HepG2 (cell line): ENCODE results near the gene GMPPB. TPM values are rescaled to one million over a fixed set of nuclear protein-coding genes. Genes with fewer than 3 reads are reported as not detected.

Experiments
- ATAC-seq: fragments of 200-7000 bp; cut with Tn5 transposase; 3 replicates; pipeline ENCODE4 v1.9.1; 2020; ENCODE audit warnings: mild to moderate bottlenecking, moderate library complexity
- BruUV-seq: library from RNA; stranded (reverse); fragments of 400-500 nt; replicated peaks from 2 replicates; lab custom pipeline; 2021; lab: Mats Ljungman, UMichigan
- CTCF ChIA-PET: fragments of 300-600 bp; formaldehyde crosslinking; extraction: SDS; loops from one replicate; lab custom pipeline; 2021; ENCODE audit warnings: low total read pairs, inconsistent platforms, low intra/inter-chr PET ratio; lab: Yijun Ruan, JAX
- POLR2A ChIA-PET: fragments of 350-600 bp; sonication (Branson Sonifier 250); formaldehyde crosslinking; loops from one replicate; lab custom pipeline; 2020; ENCODE audit warnings: antibody characterized with exemption, inconsistent platforms; lab: Yijun Ruan, JAX
- DNase-seq: peaks from one replicate; pipeline ENCODE4 v3.0.0-alpha.2; 2015; ENCODE audit warnings: low spot score
- FAIRE-seq: peaks from 3 replicates; lab custom pipeline; 2011; peaks lifted over from hg19 to GRCh38; lab: Jason Lieb, UNC
- H2AFZ ChIP-seq: one replicate; pipeline ENCODE4 v1.6.1; 2011; ENCODE audit warnings: low read length, inconsistent platforms
- H3K27ac ChIP-seq: fragments of 300-600 bp; 3 replicates; pipeline ENCODE4 v1.8.0; 2011; ENCODE audit warnings: mixed run types, mild to moderate bottlenecking, mixed read lengths, low read length, inconsistent platforms; ENCODE audit not compliant: insufficient read depth; ENCODE audit errors: extremely low read length
- H3K27me3 ChIP-seq, 2 experiments: fragments of 200-600 bp in 1 of 2; 2 replicates in 1 of 2; 3 replicates in 1 of 2; pipeline versions ENCODE4 v1.6.0 to v1.8.0; 2011; ENCODE audit warnings: low read length in 2 of 2, mild to moderate bottlenecking in 2 of 2, moderate library complexity in 2 of 2, inconsistent platforms in 1 of 2; ENCODE audit not compliant: insufficient read depth in 2 of 2, control insufficient read depth in 1 of 2
- H3K36me3 ChIP-seq, 2 experiments: fragments of 200-600 bp in 1 of 2; replicated peaks in 1 of 2; 2 replicates in 1 of 2; 3 replicates in 1 of 2; pipeline versions ENCODE4 v1.5.1 to v1.8.0; 2011; ENCODE audit warnings: low read length in 2 of 2, inconsistent platforms in 1 of 2; ENCODE audit not compliant: insufficient read depth in 2 of 2, control insufficient read depth in 1 of 2
- H3K4me1 ChIP-seq: 2 replicates; pipeline ENCODE4 v1.5.1; 2012; ENCODE audit warnings: low read length, inconsistent platforms; ENCODE audit not compliant: insufficient read depth
- H3K4me2 ChIP-seq: 2 replicates; pipeline ENCODE4 v1.6.0; 2011; ENCODE audit warnings: low read depth, low read length, inconsistent platforms
- H3K4me3 ChIP-seq, 3 experiments: fragments of 200-600 bp in 1 of 3; sonication (generic), shearing (Covaris generic) in 1 of 3; replicated peaks in 1 of 3; 2 replicates each; pipeline ENCODE4 v1.5.1; 2011 to 2016; ENCODE audit warnings: low read length in 3 of 3, inconsistent platforms in 2 of 3, low read depth in 2 of 3, mild to moderate bottlenecking in 2 of 3, control low read depth in 1 of 3, mixed read lengths in 1 of 3; ENCODE audit not compliant: insufficient read depth in 1 of 3
- H3K79me2 ChIP-seq: one replicate; pipeline ENCODE4 v1.6.1; 2011; ENCODE audit warnings: low read length, inconsistent platforms; ENCODE audit not compliant: insufficient read depth
- H3K9ac ChIP-seq: 2 replicates; pipeline ENCODE4 v1.6.0; 2011; ENCODE audit warnings: mild to moderate bottlenecking, low read depth, low read length, inconsistent platforms; ENCODE audit not compliant: insufficient read depth
- H3K9me3 ChIP-seq: 2 replicates; pipeline ENCODE4 v1.5.1; 2012; ENCODE audit warnings: mild to moderate bottlenecking, low read length
- H4K20me1 ChIP-seq: 2 replicates; pipeline ENCODE4 v1.6.0; 2011; ENCODE audit warnings: inconsistent platforms, mild to moderate bottlenecking, low read length, moderate library complexity; ENCODE audit not compliant: insufficient read depth
- BCL3 ChIP-seq: sonication (generic); formaldehyde crosslinking; IDR thresholded peaks from 2 replicates; pipeline ENCODE4 v1.5.1; 2020; ENCODE audit warnings: mild to moderate bottlenecking, missing genetic modification reagents, moderate library complexity
- CERS6 ChIP-seq: sonication (generic); formaldehyde crosslinking; IDR thresholded peaks from 2 replicates; pipeline ENCODE4 v1.5.0; 2020; ENCODE audit warnings: missing genetic modification reagents
- EP300 ChIP-seq, 3 experiments: sonication (generic) in 1 of 3; formaldehyde crosslinking in 1 of 3; IDR thresholded peaks; 2 replicates each; pipeline versions ENCODE4 v1.5.1 to v1.6.1; 2011 to 2020; ENCODE audit warnings: low read depth in 2 of 3, low read length in 2 of 3, borderline replicate concordance in 1 of 3, improper control_type of control experiment in 1 of 3, mild to moderate bottlenecking in 1 of 3, missing genetic modification reagents in 1 of 3, moderate library complexity in 1 of 3
- GTF2F1 ChIP-seq: fragments of 150-350 bp; IDR thresholded peaks from 2 replicates; pipeline ENCODE4 v1.6.1; 2014; ENCODE audit warnings: low read length
- NFAT5 ChIP-seq: sonication (generic); formaldehyde crosslinking; IDR thresholded peaks from 2 replicates; pipeline ENCODE4 v1.4.0; 2020; ENCODE audit warnings: missing genetic modification reagents
- NKX3-1 ChIP-seq: sonication (generic); formaldehyde crosslinking; IDR thresholded peaks from 2 replicates; pipeline ENCODE4 v1.5.0; 2020; ENCODE audit warnings: missing genetic modification reagents
- ZMYM2 ChIP-seq: sonication (generic); formaldehyde crosslinking; IDR thresholded peaks from 2 replicates; pipeline ENCODE4 v1.8.0; 2022; ENCODE audit warnings: mild to moderate bottlenecking, missing genetic modification reagents
- ZNF564 ChIP-seq: sonication (generic); formaldehyde crosslinking; IDR thresholded peaks from 2 replicates; pipeline ENCODE4 v1.8.1; 2023; ENCODE audit warnings: mild to moderate bottlenecking, missing genetic modification reagents
- ZNF629 ChIP-seq: sonication (generic); formaldehyde crosslinking; conservative IDR thresholded peaks from 2 replicates; pipeline ENCODE4 v1.5.0; 2020; ENCODE audit warnings: missing genetic modification reagents
- ZNF678 ChIP-seq: sonication (generic); formaldehyde crosslinking; IDR thresholded peaks from 2 replicates; pipeline ENCODE4 v1.4.0; 2020; ENCODE audit warnings: mild to moderate bottlenecking, missing genetic modification reagents
- WGBS: methylation state at CpG from one replicate; pipeline ENCODE4 v1.1.6; 2017; ENCODE audit warnings: low lambda C conversion rate; 5-methylcytosine and 5-hydroxymethylcytosine counted together
- in situ Hi-C: cut with HindIII; loops from 2 replicates; pipeline ENCODE4 v1.10.0; 2017; ENCODE audit warnings: low pct_unique_long_range_greater_than_20kb; ENCODE audit not compliant: extremely low pct_ligation_motif_present
- intact Hi-C: fragments of 100-400 bp; cut with micrococcal nuclease; formaldehyde crosslinking; loops from one replicate; pipeline ENCODE4 v1.10.0; 2022; ENCODE audit not compliant: unreplicated experiment
- polyA plus RNA-seq, 8 experiments: library from polyadenylated mRNA; depleted of rRNA in 3 of 8; stranded (reverse) in 7 of 8; unstranded in 1 of 8; fragments of >200 nt; fragmentation: Illumina TruSeq in 4 of 8; extraction: Trizol in 4 of 8; gene quantifications; 2 replicates each; pipeline versions ENCODE4 v1.2.1 to v1.2.3, GENCODE V29; 2011 to 2016; ENCODE audit warnings: low read depth in 4 of 8, missing spikeins in 1 of 8, mixed read lengths in 1 of 8; ENCODE audit not compliant: insufficient read depth in 1 of 8
- total RNA-seq, 5 experiments: library from RNA; depleted of rRNA; stranded (reverse); fragments of >200 nt; fragmentation: Illumina TruSeq; extraction: Trizol; gene quantifications; 2 replicates each; pipeline ENCODE4 v1.2.3, GENCODE V29; 2016; ENCODE audit warnings: low read depth in 1 of 5

GMPPB gene
- total and polyA plus RNA-seq, 2 of the 13 experiments (the other 11 are each of a cell fraction or from before 2014, with no cell fraction given) = 6.5 to 23.1 TPM

- CTCF ChIA-PET = no interaction called here
- DNase-seq (no peak), FAIRE-seq (no peak)
- POLR2A ChIA-PET = interaction anchor here (0.7 kb wide), 1 partner anchor 161 kb away, joined by 3 read pairs; no protein-coding TSS in a partner anchor
- H3K27me3 ChIP-seq = no peaks in the 10 kb centered on the region
- 100% methylated on average over 1 of the region's 1 CpG for WGBS
- peaks cover 3% of the 10 kb centered on the region; the same call in 1 of the 2 replicates for H4K20me1 ChIP-seq
- TF ChIP-seq GTF2F1 = no peak
- TF ChIP-seq NKX3-1 = no peak
- TF ChIP-seq, all 625 proteins: peak for 0
- BruUV-seq = no TSS peak
- Histone ChIP-seq H3K9me3 (no peaks in the 10 kb centered on the region), H3K4me2 (no peak overlapping the region), H3K79me2 (peaks cover 66% of the 10 kb centered on the region), H3K36me3 (peaks cover 2 to 4% of the 10 kb centered on the region in 2 experiments; a peak in 1 of 5 replicates), H3K9ac (no peak overlapping the region), H3K4me3 (no peak overlapping the region), H3K27ac (no peak overlapping the region), H2AFZ (no peak overlapping the region), H3K4me1 (peaks cover 35% of the 10 kb centered on the region)
- no peak for ATAC-seq
- in situ Hi-C loops (no loop called here), intact Hi-C loops (no loop called here)
Measured at GRCh38 chr3:49754536-49754935, 30.8 kb upstream of the GMPPB start.

- H3K27me3 ChIP-seq = no peaks in the 10 kb centered on the region
- in situ Hi-C loops = no loop called here
- H4K20me1 ChIP-seq = no peaks in the 10 kb centered on the region; the same call in 1 of the 2 replicates
- no peak for DNase-seq
- no peak overlapping the region for H2AFZ ChIP-seq
- ChIA-PET CTCF (no interaction called here), POLR2A (interaction anchor here (2.2 kb wide), 1 partner anchor 35 kb away, joined by 4 read pairs; the partner anchor contains the start of gene IP6K1)
- peaks cover 2 to 9% of the 10 kb centered on the region in 2 experiments; a peak in 3 of 5 replicates for H3K36me3 ChIP-seq
- H3K4me1 ChIP-seq = peaks cover 54% of the 10 kb centered on the region
- 84% methylated on average over 4 of the region's 4 CpGs for WGBS
- ATAC-seq = no peak
- no TSS peak for BruUV-seq
- H3K27ac ChIP-seq = peak overlapping the region; percentile 63
- intact Hi-C loops = no loop called here
- FAIRE-seq = no peak
- no peak overlapping the region for H3K4me2 ChIP-seq
- no peak overlapping the region for H3K4me3 ChIP-seq
- H3K9ac ChIP-seq = no peak overlapping the region
- H3K79me2 ChIP-seq = peaks cover 63% of the 10 kb centered on the region
- H3K9me3 ChIP-seq = no peaks in the 10 kb centered on the region
- TF ChIP-seq ZNF678 (CRISPR knock-in tag) (no peak), ZNF629 (CRISPR knock-in tag) (no peak), BCL3 (CRISPR knock-in tag) (no peak), EP300 (IDR thresholded peaks at IDR 0.05; ENCODE audit: low read depth in 2 of 2, low read length in 2 of 2) (no peak), EP300 (CRISPR knock-in tag; IDR thresholded peaks at IDR 0.05; ENCODE audit: borderline replicate concordance) (no peak), ZNF564 (no peak), NFAT5 (no peak), ZMYM2 (CRISPR knock-in tag) (no peak), CERS6 (CRISPR knock-in tag) (no peak)
Measured at GRCh38 chr3:49751501-49751900, 27.8 kb upstream of the GMPPB start.
